Left lung (tissue), 10 donors: ENCODE results near the gene DAB1. TPM values are rescaled to one million over a fixed set of nuclear protein-coding genes. Genes with fewer than 3 reads are reported as not detected.

Source experiments
- ATAC-seq: fragments of 200-7000 bp; cut with Tn5 transposase; one replicate; pipeline ENCODE4 v1.9.1; 2020; ENCODE audit warnings: moderate library complexity
- DNase-seq, 4 donors: peaks; one replicate each; pipeline ENCODE4 v3.0.0-alpha.2; 2013 to 2020
- H3K27ac ChIP-seq, 2 donors: fragments of 200-600 bp; sonication (generic) in 1 of 2; one replicate each; pipeline versions ENCODE4 v1.5.0 to v1.8.0; 2020 to 2021
- H3K27me3 ChIP-seq, 2 donors: fragments of 200-600 bp; sonication (generic) in 1 of 2; one replicate each; pipeline versions ENCODE4 v1.5.0 to v1.8.0; 2020 to 2021
- H3K36me3 ChIP-seq, 2 donors: fragments of 200-600 bp; sonication (generic) in 1 of 2; one replicate each; pipeline versions ENCODE4 v1.5.0 to v1.8.0; 2020 to 2021
- H3K4me1 ChIP-seq, 2 donors: fragments of 200-600 bp; one replicate each; pipeline ENCODE4 v1.8.0; 2021
- H3K4me3 ChIP-seq, 2 donors: fragments of 200-600 bp; sonication (generic) in 1 of 2; one replicate each; pipeline versions ENCODE4 v1.5.0 to v1.8.0; 2020 to 2021; ENCODE audit warnings: mild to moderate bottlenecking in 1 of 2
- H3K9me3 ChIP-seq, 2 donors: fragments of 200-600 bp; sonication (generic) in 1 of 2; one replicate each; pipeline versions ENCODE4 v1.5.0 to v1.8.0; 2020 to 2021
- CTCF ChIP-seq, 2 donors: fragments of 200-600 bp; sonication (generic) in 1 of 2; IDR thresholded peaks; one replicate each; pipeline versions ENCODE4 v1.5.0 to v1.8.0; 2021; ENCODE audit warnings: antibody characterized with exemption in 2 of 2
- intact Hi-C, 2 donors: fragments of 100-400 bp; cut with DNase I; formaldehyde crosslinking; loops; one replicate each; pipeline versions ENCODE4 v1.11.2 to v1.14.2; 2022
- polyA plus RNA-seq, 6 donors: library from polyadenylated mRNA; unstranded; fragments of 120-200 nt; gene quantifications; one replicate each; pipeline ENCODE4 v1.2.1, GENCODE V29; 2013; ENCODE audit not compliant: insufficient read length in 6 of 6
- total RNA-seq, 2 donors: library from RNA; stranded (reverse); fragmentation: NEBNext Ultra II Directional; extraction: Animal tissue kit (Norgen Biotek cat#: 25700); gene quantifications; one replicate each; pipeline ENCODE4 v1.2.1, GENCODE V29; 2021
- donor health status: DM: no; HTN: yes; CAD: no.
- donor health status: DM: no; HTN: no; CAD: no.

The DAB1 gene
- total and polyA plus RNA-seq, 8 donors, result 0.17 to 1.7 (median 1.1) TPM

DNA sequence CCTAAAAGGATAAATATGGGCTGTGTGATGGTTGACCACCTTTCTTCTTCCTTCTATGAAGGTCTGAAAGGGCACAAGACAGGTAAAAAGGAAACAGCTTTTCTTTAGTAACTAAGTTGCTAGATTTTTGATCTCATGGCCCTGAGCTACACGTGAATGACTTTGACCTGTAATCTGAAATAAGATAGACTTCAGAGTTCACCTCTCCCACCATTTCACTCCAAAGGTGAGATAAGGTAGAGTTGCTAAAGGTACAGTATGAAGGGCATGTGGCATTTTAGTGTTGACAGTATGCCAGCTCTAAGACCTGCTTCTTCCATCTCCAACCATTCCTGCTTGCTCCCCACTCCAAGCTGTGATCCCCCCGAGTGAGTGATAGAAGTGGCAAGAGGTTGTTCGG, 432.3 kb downstream of the DAB1 start:
- Histone ChIP-seq H3K4me1 (no peaks in the 10 kb centered on the region), H3K36me3 (no peaks in the 10 kb centered on the region), H3K4me3 (no peak overlapping the region), H3K9me3 (no peaks in the 10 kb centered on the region), H3K27ac (no peak overlapping the region), H3K27me3 (no peaks in the 10 kb centered on the region)
- intact Hi-C loops, result no loop called here
- no peak for DNase-seq
- no peak for TF ChIP-seq CTCF (IDR thresholded peaks at IDR 0.05)
- no peak for ATAC-seq

- H3K4me1 ChIP-seq, result no peaks in the 10 kb centered on the region
- H3K9me3 ChIP-seq, result no peaks in the 10 kb centered on the region
- no peaks in the 10 kb centered on the region for H3K36me3 ChIP-seq
- no peak overlapping the region for H3K4me3 ChIP-seq
- no peak for ATAC-seq
- DNase-seq, result no peak
- intact Hi-C loops, result no loop called here
- H3K27me3 ChIP-seq, result no peaks in the 10 kb centered on the region
- no peak for TF ChIP-seq CTCF (IDR thresholded peaks at IDR 0.05)
- no peak overlapping the region for H3K27ac ChIP-seq
These were observed 437.5 kb downstream of the DAB1 start for GRCh38 chr1:56986397-56986796.

GRCh38 chr1:56985857-56986256, 438.0 kb downstream of the DAB1 start:
- H3K4me1 ChIP-seq, result no peaks in the 10 kb centered on the region
- no peaks in the 10 kb centered on the region for H3K9me3 ChIP-seq
- H3K36me3 ChIP-seq, result no peaks in the 10 kb centered on the region
- intact Hi-C loops, result no loop called here
- no peak for TF ChIP-seq CTCF (IDR thresholded peaks at IDR 0.05)
- no peaks in the 10 kb centered on the region for H3K27me3 ChIP-seq
- H3K27ac ChIP-seq, result no peak overlapping the region
- DNase-seq (no peak), ATAC-seq (no peak)
- no peak overlapping the region for H3K4me3 ChIP-seq

DNA sequence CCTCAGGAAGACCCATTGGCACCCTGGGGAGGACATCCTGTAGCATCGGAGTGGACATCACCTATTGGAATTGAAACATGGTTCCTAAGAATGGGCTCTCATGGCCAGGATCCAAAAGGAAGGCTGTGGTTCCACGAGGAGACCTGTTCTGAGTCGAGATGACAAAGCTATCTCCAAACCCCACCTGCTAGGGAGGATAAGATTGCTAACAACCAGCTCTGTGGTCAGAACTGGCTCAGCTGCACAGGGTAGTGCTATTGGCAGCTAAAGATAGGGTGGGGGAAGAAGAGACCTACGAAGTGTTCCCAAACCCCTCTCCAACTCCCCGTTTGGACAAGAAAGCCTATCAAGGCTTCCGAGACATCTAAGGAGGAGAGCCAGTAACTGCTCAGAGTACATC, 440.4 kb downstream of the DAB1 start:
- intact Hi-C loops, result no loop called here
- Histone ChIP-seq H3K9me3 (no peaks in the 10 kb centered on the region), H3K4me3 (no peak overlapping the region), H3K27ac (no peak overlapping the region), H3K4me1 (no peaks in the 10 kb centered on the region), H3K27me3 (peaks cover 0 to 5% of the 10 kb centered on the region in 2 donors), H3K36me3 (no peaks in the 10 kb centered on the region)
- DNase-seq (no peak), ATAC-seq (no peak)
- no peak for TF ChIP-seq CTCF (IDR thresholded peaks at IDR 0.05)

GRCh38 chr1:56979986-56980755, 443.7 kb downstream of the DAB1 start:
- no peak for TF ChIP-seq CTCF (IDR thresholded peaks at IDR 0.05)
- Histone ChIP-seq H3K4me3 (no peak overlapping the region), H3K4me1 (no peaks in the 10 kb centered on the region), H3K9me3 (no peaks in the 10 kb centered on the region), H3K27ac (no peak overlapping the region), H3K36me3 (no peaks in the 10 kb centered on the region), H3K27me3 (peaks cover 0 to 5% of the 10 kb centered on the region in 2 donors)
- DNase-seq (no peak), ATAC-seq (no peak)
- intact Hi-C loops, result no loop called here
